ENCODE data around the gene OXER1. TPM values are rescaled to one million over a fixed set of nuclear protein-coding genes. Genes with fewer than 3 reads are reported as not detected.

Gene OXER1
- total RNA-seq, 1 donor from 2014 or later = 0.88 TPM

DNA sequence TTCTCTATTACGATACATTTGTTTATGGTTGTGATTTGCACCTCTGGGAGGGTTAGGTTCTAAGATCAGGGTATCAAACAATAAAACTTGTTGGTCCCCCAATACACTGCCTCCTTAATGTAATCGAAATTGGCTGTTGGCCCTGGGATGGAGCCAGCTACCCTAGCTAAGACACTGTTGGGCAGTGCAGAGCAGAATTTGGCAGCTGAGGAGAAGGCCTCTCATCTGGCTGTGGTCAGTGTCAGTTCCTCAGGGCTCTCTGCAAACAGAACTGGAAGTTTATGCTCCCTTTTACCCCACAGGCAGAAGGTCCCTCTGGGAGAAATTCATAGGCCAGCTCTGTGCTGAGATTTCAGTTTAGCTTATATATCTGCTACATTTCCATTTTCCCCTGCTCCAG lies 37.0 kb upstream of the OXER1 start:
- peaks cover 10% of the 10 kb centered on the region for H3K9me3 Mint-ChIP-seq
- no peaks in the 10 kb centered on the region for H3K4me1 Mint-ChIP-seq

DNA sequence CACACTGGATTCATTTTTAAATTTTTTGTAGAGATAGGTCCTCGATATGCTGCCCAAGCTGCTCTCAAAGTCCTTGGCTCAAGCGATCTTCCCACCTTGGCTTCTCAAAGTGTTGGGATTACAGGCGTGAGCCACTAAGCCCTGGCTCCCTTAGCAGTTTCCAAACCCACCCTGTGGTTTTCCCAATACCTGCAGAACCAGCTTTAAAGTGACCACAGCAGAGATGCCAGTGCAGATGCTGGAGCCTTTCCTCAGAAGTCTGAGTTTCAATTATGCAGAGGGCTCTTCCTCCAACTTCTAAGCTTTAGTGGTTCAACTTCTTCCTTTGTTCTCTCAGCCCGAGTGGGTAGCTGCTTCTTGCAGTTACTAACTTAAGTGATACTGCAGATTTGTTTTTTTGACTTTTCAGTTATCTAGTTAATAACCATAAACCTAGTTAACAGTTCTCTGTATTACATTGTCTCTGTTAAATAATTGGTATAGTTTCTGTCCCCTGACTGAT lies 36.6 kb upstream of the OXER1 start:
- Histone ChIP-seq H3K4me3 (no peak overlapping the region), H3K27me3 (no peaks in the 10 kb centered on the region), H3K4me1 (no peaks in the 10 kb centered on the region), H3K27ac (no peak overlapping the region), H3K4me2 (no peak overlapping the region), H2AFZ (replicated peaks) (no peak overlapping the region), H3F3A (ENCODE audit: low read depth) (peaks cover 18% of the 10 kb centered on the region), H3K79me2 (ENCODE audit: low read depth) (no peaks in the 10 kb centered on the region), H3K9me3 (ENCODE audit: low read depth) (no peaks in the 10 kb centered on the region), H4K20me1 (ENCODE audit: low read depth) (no peaks in the 10 kb centered on the region), H3K9ac (no peak overlapping the region), H3K36me3 (no peaks in the 10 kb centered on the region)
- Mint-ChIP-seq H3K4me3 (no peak overlapping the region), H3K4me1 (no peaks in the 10 kb centered on the region), H3K27ac (no peak overlapping the region), H3K27me3 (ENCODE audit: insufficient read depth, low read depth) (peaks cover 3% of the 10 kb centered on the region), H3K9me3 (peaks cover 10% of the 10 kb centered on the region), H3K36me3 (no peaks in the 10 kb centered on the region)
- TF ChIP-seq EZH2phosphoT487 (IDR thresholded peaks at IDR 0.05) = no peak
- no peak for TF ChIP-seq EZH2 (IDR thresholded peaks at IDR 0.05)
- TF ChIP-seq, protein P1, sequence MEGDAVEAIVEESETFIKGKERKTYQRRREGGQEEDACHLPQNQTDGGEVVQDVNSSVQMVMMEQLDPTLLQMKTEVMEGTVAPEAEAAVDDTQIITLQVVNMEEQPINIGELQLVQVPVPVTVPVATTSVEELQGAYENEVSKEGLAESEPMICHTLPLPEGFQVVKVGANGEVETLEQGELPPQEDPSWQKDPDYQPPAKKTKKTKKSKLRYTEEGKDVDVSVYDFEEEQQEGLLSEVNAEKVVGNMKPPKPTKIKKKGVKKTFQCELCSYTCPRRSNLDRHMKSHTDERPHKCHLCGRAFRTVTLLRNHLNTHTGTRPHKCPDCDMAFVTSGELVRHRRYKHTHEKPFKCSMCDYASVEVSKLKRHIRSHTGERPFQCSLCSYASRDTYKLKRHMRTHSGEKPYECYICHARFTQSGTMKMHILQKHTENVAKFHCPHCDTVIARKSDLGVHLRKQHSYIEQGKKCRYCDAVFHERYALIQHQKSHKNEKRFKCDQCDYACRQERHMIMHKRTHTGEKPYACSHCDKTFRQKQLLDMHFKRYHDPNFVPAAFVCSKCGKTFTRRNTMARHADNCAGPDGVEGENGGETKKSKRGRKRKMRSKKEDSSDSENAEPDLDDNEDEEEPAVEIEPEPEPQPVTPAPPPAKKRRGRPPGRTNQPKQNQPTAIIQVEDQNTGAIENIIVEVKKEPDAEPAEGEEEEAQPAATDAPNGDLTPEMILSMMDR (IDR thresholded peaks at IDR 0.05) = no peak
- DNase-seq (ENCODE audit: low spot score) = no peak

More for the DNA sequence above, 37.0 kb upstream of the OXER1 start:
- peaks cover 18% of the 10 kb centered on the region for H3F3A ChIP-seq (ENCODE audit: low read depth)
- DNase-seq (ENCODE audit: low spot score) = no peak
- no peak overlapping the region for H3K4me3 ChIP-seq
- H2AFZ ChIP-seq (replicated peaks) = no peak overlapping the region
- no peaks in the 10 kb centered on the region for H3K9me3 ChIP-seq (ENCODE audit: low read depth)
- H3K27ac ChIP-seq = no peak overlapping the region
- TF ChIP-seq EZH2phosphoT487 (IDR thresholded peaks at IDR 0.05) (no peak), EZH2 (IDR thresholded peaks at IDR 0.05) (no peak)
- TF ChIP-seq, protein P1 (IDR thresholded peaks at IDR 0.05) = no peak
- no peak overlapping the region for H3K27ac Mint-ChIP-seq
- no peaks in the 10 kb centered on the region for H4K20me1 ChIP-seq (ENCODE audit: low read depth)
- no peaks in the 10 kb centered on the region for H3K36me3 ChIP-seq
- H3K27me3 ChIP-seq = no peaks in the 10 kb centered on the region
- no peak overlapping the region for H3K4me3 Mint-ChIP-seq
- H3K36me3 Mint-ChIP-seq = no peaks in the 10 kb centered on the region
- H3K4me2 ChIP-seq = no peak overlapping the region
- H3K4me1 ChIP-seq = no peaks in the 10 kb centered on the region
- no peaks in the 10 kb centered on the region for H3K79me2 ChIP-seq (ENCODE audit: low read depth)
- no peak overlapping the region for H3K9ac ChIP-seq
- peaks cover 3% of the 10 kb centered on the region for H3K27me3 Mint-ChIP-seq (ENCODE audit: insufficient read depth, low read depth)

DNA sequence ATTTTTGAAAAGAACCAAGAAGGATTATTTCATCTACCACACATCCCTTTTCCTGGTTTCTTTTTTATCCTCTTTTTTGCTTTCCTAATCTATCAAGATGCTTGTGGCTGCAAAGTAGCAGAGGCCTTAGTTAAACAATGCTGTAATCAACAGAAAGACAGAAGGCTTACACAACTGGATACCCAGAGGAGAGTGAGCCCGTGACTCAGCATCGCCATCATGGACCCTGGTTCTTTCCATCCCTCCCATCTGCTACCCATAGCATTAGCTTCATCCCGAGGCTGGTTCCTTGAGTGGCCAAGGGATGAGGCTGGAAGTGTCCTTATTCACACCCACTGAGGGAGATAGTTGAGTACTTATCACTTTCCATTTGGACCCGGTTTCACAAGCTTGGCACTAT lies 35.9 kb upstream of the OXER1 start:
- no peaks in the 10 kb centered on the region for H3K36me3 ChIP-seq
- no peak overlapping the region for H3K4me3 Mint-ChIP-seq
- no peak overlapping the region for H3K4me3 ChIP-seq
- no peak overlapping the region for H2AFZ ChIP-seq (replicated peaks)
- H3K4me1 ChIP-seq = no peaks in the 10 kb centered on the region
- H3F3A ChIP-seq (ENCODE audit: low read depth) = peaks cover 19% of the 10 kb centered on the region
- no peak for TF ChIP-seq EZH2phosphoT487 (IDR thresholded peaks at IDR 0.05)
- H3K27ac ChIP-seq = no peak overlapping the region
- H3K27me3 Mint-ChIP-seq (ENCODE audit: insufficient read depth, low read depth) = peaks cover 3% of the 10 kb centered on the region
- no peak for DNase-seq (ENCODE audit: low spot score)
- H4K20me1 ChIP-seq (ENCODE audit: low read depth) = no peaks in the 10 kb centered on the region
- H3K9ac ChIP-seq = no peak overlapping the region
- no peaks in the 10 kb centered on the region for H3K27me3 ChIP-seq
- H3K4me2 ChIP-seq = no peak overlapping the region
- peaks cover 10% of the 10 kb centered on the region for H3K9me3 Mint-ChIP-seq
- no peaks in the 10 kb centered on the region for H3K4me1 Mint-ChIP-seq
- H3K36me3 Mint-ChIP-seq = no peaks in the 10 kb centered on the region
- H3K79me2 ChIP-seq (ENCODE audit: low read depth) = no peaks in the 10 kb centered on the region
- H3K9me3 ChIP-seq (ENCODE audit: low read depth) = no peaks in the 10 kb centered on the region
- no peak overlapping the region for H3K27ac Mint-ChIP-seq

DNA sequence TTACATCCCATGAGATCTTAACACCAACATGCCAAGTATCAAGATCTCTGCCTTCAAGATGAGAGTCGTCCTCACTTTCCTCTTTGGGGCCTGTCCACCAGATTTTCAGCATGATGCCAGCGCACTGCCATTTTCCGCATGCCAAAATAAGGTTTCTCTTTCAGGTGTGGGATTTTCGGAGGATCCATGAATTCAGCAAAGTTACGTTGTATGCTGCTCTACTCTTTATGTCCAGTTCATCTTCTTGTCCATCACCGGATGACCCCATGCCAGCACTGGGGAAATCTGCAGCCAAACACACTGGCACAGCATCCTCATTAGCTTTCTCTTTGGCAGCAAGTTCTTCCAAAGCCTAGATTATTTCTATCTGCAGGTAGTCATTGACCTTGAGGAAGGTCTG lies 33.3 kb upstream of the OXER1 start:
- peaks cover 10% of the 10 kb centered on the region for H3K9me3 Mint-ChIP-seq
- H3K27ac ChIP-seq = no peak overlapping the region
- no peak overlapping the region for H3K4me3 Mint-ChIP-seq
- no peaks in the 10 kb centered on the region for H3K36me3 Mint-ChIP-seq
- H3K4me1 Mint-ChIP-seq = peaks cover 14% of the 10 kb centered on the region
- no peaks in the 10 kb centered on the region for H4K20me1 ChIP-seq (ENCODE audit: low read depth)
- H3K4me3 ChIP-seq = no peak overlapping the region
- DNase-seq (ENCODE audit: low spot score) = no peak
- H3K27me3 Mint-ChIP-seq (ENCODE audit: insufficient read depth, low read depth) = peaks cover 13% of the 10 kb centered on the region
- H3K36me3 ChIP-seq = no peaks in the 10 kb centered on the region
- H3K79me2 ChIP-seq (ENCODE audit: low read depth) = no peaks in the 10 kb centered on the region
- H3K4me1 ChIP-seq = peaks cover 18% of the 10 kb centered on the region
- peaks cover 45% of the 10 kb centered on the region for H3F3A ChIP-seq (ENCODE audit: low read depth)
- no peak overlapping the region for H2AFZ ChIP-seq (replicated peaks)
- no peak overlapping the region for H3K27ac Mint-ChIP-seq
- no peak overlapping the region for H3K9ac ChIP-seq
- H3K9me3 ChIP-seq (ENCODE audit: low read depth) = no peaks in the 10 kb centered on the region
- no peak overlapping the region for H3K4me2 ChIP-seq
- TF ChIP-seq EZH2 (IDR thresholded peaks at IDR 0.05) (no peak), EZH2phosphoT487 (IDR thresholded peaks at IDR 0.05) (no peak)
- peaks cover 17% of the 10 kb centered on the region for H3K27me3 ChIP-seq
